ENCODE data around the gene CLCA1.

- TF ChIP-seq CTCF (IDR thresholded peaks at IDR 0.05) = no peak
- no peak for TF ChIP-seq POLR2A (IDR thresholded peaks at IDR 0.05)
These were observed 1.7 kb upstream of the CLCA1 start for GRCh38 chr1:86466986-86467385.

Measured in esophagus squamous epithelium (tissue), 4 donors.